A549 (cell line): ENCODE data around the gene IMPDH2.

Experiments used
- CTCF ChIP-seq: fragments of >200 bp; sonication (Bioruptor Twin); formaldehyde crosslinking; IDR thresholded peaks from 3 replicates; pipeline ENCODE4 v1.5.1; 2016
- POLR2A ChIP-seq: IDR thresholded peaks from 2 replicates; pipeline ENCODE4 v1.6.1; 2012; ENCODE audit warnings: mild to moderate bottlenecking, low read length
- SMC3 ChIP-seq: fragments of >200 bp; sonication (Bioruptor Twin); formaldehyde crosslinking; IDR thresholded peaks from 3 replicates; pipeline ENCODE4 v1.6.1; 2018; ENCODE audit warnings: inconsistent platforms
- TF ChIP-seq, protein P1 (sequence below): IDR thresholded peaks from 2 replicates; pipeline ENCODE4 v1.6.1; 2012

DNA sequence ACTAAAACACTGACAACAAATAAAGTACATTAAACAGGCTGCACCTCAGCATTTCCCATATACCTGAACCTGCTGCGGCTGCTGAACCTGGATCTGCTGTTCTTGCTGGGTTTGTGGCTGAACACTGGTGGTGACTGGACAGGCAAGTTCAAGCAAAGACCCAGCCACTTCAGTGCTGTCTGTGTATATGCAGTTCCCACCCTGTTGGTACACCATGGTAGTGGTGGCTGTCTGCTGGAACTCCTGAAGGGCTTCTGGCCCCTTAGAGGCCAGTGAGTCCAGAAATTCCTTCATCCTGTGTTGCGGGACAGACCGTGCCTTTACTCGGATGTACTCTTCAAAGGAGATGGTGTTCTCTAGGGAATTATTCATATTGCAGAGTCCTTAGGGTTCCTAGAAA lies 47.4 kb upstream of the IMPDH2 start:
- TF ChIP-seq POLR2A (no peak), CTCF (no peak), SMC3 (no peak)
- TF ChIP-seq, protein P1, sequence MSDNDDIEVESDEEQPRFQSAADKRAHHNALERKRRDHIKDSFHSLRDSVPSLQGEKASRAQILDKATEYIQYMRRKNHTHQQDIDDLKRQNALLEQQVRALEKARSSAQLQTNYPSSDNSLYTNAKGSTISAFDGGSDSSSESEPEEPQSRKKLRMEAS, result no peak
